Parathyroid adenoma (tissue), 2 donors: ENCODE results near the gene JUP.
A peak's percentile ranks its signal among the peaks of the same experiment; 100 is the strongest.

ENCODE experiments used
- H2AFZ ChIP-seq: fragments of 300-600 bp; sonication (generic); one replicate; pipeline ENCODE4 v1.7.0; 2017; ENCODE audit warnings: antibody characterized with exemption, mild to moderate bottlenecking
- H3K27ac ChIP-seq: fragments of 300-600 bp; sonication (generic); one replicate; pipeline ENCODE4 v1.7.0; 2017
- H3K27me3 ChIP-seq: fragments of 300-600 bp; sonication (generic); one replicate; pipeline ENCODE4 v1.7.0; 2017; ENCODE audit warnings: low read length; ENCODE audit not compliant: control insufficient read depth, insufficient read depth
- H3K36me3 ChIP-seq: fragments of 300-600 bp; sonication (generic); one replicate; pipeline ENCODE4 v1.7.0; 2017; ENCODE audit warnings: low read length; ENCODE audit not compliant: control insufficient read depth, insufficient read depth
- H3K4me1 ChIP-seq: fragments of 300-600 bp; sonication (generic); one replicate; pipeline ENCODE4 v1.7.0; 2017; ENCODE audit warnings: control low read depth
- H3K4me2 ChIP-seq: fragments of 300-600 bp; sonication (generic); one replicate; pipeline ENCODE4 v1.7.0; 2017; ENCODE audit warnings: low read length
- H3K4me3 ChIP-seq: fragments of 300-600 bp; sonication (generic); one replicate; pipeline ENCODE4 v1.7.0; 2017; ENCODE audit warnings: low read depth, low read length
- H3K79me2 ChIP-seq: fragments of 300-600 bp; sonication (generic); one replicate; pipeline ENCODE4 v1.7.0; 2017; ENCODE audit warnings: control low read depth
- H3K9ac ChIP-seq: fragments of 300-600 bp; sonication (generic); one replicate; pipeline ENCODE4 v1.7.0; 2017; ENCODE audit warnings: mild to moderate bottlenecking
- H3K9me3 ChIP-seq: fragments of 300-600 bp; sonication (generic); one replicate; pipeline ENCODE4 v1.7.0; 2017; ENCODE audit warnings: low read length; ENCODE audit not compliant: control insufficient read depth
- CTCF ChIP-seq: fragments of 300-600 bp; sonication (generic); IDR thresholded peaks from one replicate; pipeline ENCODE4 v1.7.0; 2017; ENCODE audit warnings: antibody characterized with exemption, mild to moderate bottlenecking
- donor health status: primary hyperparathyroidism.

The JUP gene

GRCh38 chr17:41737680-41738023 lies 48.9 kb downstream of the JUP start:
- H3K27ac ChIP-seq, result no peak overlapping the region
- H3K4me2 ChIP-seq, result no peak overlapping the region
- H3K9ac ChIP-seq, result no peak overlapping the region
- H3K27me3 ChIP-seq, result peaks cover 4% of the 10 kb centered on the region
- no peaks in the 10 kb centered on the region for H3K36me3 ChIP-seq
- H2AFZ ChIP-seq, result peak overlapping the region; percentile 71
- H3K79me2 ChIP-seq, result no peaks in the 10 kb centered on the region
- no peaks in the 10 kb centered on the region for H3K9me3 ChIP-seq
- peaks cover 7% of the 10 kb centered on the region for H3K4me1 ChIP-seq
- H3K4me3 ChIP-seq, result no peak overlapping the region
- no peak for TF ChIP-seq CTCF

GRCh38 chr17:41736983-41737679 lies 49.4 kb downstream of the JUP start:
- H3K9me3 ChIP-seq, result no peaks in the 10 kb centered on the region
- H3K27me3 ChIP-seq, result peaks cover 4% of the 10 kb centered on the region

GRCh38 chr17:41735744-41736143 lies 50.8 kb downstream of the JUP start:
- no peak overlapping the region for H2AFZ ChIP-seq
- no peak overlapping the region for H3K4me2 ChIP-seq
- no peak overlapping the region for H3K4me3 ChIP-seq
- H3K27ac ChIP-seq, result no peak overlapping the region
- no peaks in the 10 kb centered on the region for H3K9me3 ChIP-seq
- TF ChIP-seq CTCF, result no peak
- H3K36me3 ChIP-seq, result no peaks in the 10 kb centered on the region
- no peaks in the 10 kb centered on the region for H3K79me2 ChIP-seq
- peaks cover 4% of the 10 kb centered on the region for H3K27me3 ChIP-seq
- no peak overlapping the region for H3K9ac ChIP-seq
- peaks cover 7% of the 10 kb centered on the region for H3K4me1 ChIP-seq

More at GRCh38 chr17:41736983-41737679, 49.4 kb downstream of the JUP start:
- no peaks in the 10 kb centered on the region for H3K79me2 ChIP-seq
- H3K4me1 ChIP-seq, result peaks cover 7% of the 10 kb centered on the region
- H3K4me3 ChIP-seq, result no peak overlapping the region
- TF ChIP-seq CTCF, result no peak
- no peaks in the 10 kb centered on the region for H3K36me3 ChIP-seq
- no peak overlapping the region for H3K27ac ChIP-seq
- no peak overlapping the region for H3K9ac ChIP-seq
- no peak overlapping the region for H3K4me2 ChIP-seq
- H2AFZ ChIP-seq, result no peak overlapping the region

- Histone ChIP-seq H2AFZ (no peak overlapping the region), H3K4me3 (peak overlapping the region; percentile 33), H3K9ac (no peak overlapping the region)
These were observed 51.6 kb downstream of the JUP start for GRCh38 chr17:41734949-41735313.

More at GRCh38 chr17:41734949-41735313, 51.6 kb downstream of the JUP start:
- no peaks in the 10 kb centered on the region for H3K79me2 ChIP-seq
- H3K9me3 ChIP-seq, result no peaks in the 10 kb centered on the region
- H3K36me3 ChIP-seq, result no peaks in the 10 kb centered on the region
- TF ChIP-seq CTCF, result no peak
- H3K4me1 ChIP-seq, result peaks cover 7% of the 10 kb centered on the region
- H3K27ac ChIP-seq, result no peak overlapping the region
- peaks cover 4% of the 10 kb centered on the region for H3K27me3 ChIP-seq
- peak overlapping the region; percentile 62 for H3K4me2 ChIP-seq
